ENCODE results near the gene SLC43A3.

The SLC43A3 gene

DNA sequence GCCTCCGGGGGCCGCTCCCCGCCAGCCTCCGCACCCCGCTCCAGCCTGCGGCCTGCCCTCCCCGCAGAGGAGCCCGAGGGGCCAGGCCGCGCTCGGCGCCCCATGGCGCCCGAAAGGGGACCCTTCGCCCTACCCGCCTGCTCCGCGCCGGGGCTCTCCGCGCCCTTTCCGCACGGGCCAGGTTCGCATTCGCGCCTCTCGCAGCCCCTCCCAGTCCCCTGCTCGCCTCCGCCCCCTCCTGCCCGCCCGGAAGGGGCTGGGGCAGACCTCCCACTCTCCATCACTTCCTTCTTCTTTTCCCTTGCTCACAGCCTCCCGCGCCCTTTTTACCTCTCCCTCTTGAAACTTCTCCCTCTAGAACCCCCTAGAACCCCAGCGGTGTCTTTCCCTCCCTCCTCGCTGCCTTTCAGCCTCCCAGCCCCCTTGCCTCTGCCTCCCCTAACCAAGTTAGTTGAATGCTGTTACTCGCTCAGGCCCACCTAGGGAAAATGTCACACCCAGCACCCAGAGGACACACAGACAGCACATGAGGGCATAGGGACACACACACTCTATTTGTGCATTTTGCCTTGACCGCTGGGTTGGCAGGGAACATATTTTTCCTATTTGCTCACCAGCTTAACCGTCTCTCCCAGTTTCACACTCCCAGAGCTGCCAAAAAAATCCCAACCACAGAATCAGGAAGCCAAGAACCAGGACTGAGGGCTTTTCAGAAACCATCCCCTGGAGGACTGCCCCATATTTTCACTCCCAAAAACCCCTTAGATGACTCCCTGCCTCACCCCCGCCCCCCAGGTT is at the start of gene SLC43A3:
SLC43A3 (minus strand) TSS at position 193 of the 798 bp plus-strand sequence. CDS start 949 bp downstream, outside the sequence.
- no peak for DNase-seq

DNA sequence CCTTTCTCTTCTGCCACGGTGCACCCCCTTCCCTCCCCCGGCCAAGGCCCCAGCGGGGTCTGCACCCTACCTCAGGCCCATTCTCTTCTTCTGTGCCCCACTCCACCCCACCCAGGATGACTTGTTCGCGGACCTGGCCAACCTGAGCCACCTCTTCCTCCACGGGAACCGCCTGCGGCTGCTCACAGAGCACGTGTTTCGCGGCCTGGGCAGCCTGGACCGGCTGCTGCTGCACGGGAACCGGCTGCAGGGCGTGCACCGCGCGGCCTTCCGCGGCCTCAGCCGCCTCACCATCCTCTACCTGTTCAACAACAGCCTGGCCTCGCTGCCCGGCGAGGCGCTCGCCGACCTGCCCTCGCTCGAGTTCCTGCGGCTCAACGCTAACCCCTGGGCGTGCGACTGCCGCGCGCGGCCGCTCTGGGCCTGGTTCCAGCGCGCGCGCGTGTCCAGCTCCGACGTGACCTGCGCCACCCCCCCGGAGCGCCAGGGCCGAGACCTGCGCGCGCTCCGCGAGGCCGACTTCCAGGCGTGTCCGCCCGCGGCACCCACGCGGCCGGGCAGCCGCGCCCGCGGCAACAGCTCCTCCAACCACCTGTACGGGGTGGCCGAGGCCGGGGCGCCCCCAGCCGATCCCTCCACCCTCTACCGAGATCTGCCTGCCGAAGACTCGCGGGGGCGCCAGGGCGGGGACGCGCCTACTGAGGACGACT is 49.3 kb upstream of the SLC43A3 start:
- no peak for DNase-seq

DNA sequence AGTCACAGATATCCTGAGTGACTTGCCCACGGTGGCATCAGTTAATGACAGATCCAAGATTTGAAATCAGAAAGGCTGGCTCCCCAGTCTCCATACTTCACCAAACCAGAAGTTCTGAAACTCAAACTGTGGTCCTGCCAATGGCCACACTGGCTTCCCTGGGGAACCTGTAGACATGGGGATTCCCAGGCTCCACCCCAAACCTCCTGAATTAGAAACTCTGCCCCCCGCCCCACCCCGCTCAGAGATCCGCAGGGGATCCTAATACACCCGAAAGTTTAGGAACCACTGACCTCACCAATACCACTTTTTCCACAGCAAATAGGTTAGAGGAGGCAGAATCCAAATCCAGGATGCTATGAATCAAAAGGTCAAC is 48.7 kb upstream of the SLC43A3 start:
- no peak for DNase-seq

DNA sequence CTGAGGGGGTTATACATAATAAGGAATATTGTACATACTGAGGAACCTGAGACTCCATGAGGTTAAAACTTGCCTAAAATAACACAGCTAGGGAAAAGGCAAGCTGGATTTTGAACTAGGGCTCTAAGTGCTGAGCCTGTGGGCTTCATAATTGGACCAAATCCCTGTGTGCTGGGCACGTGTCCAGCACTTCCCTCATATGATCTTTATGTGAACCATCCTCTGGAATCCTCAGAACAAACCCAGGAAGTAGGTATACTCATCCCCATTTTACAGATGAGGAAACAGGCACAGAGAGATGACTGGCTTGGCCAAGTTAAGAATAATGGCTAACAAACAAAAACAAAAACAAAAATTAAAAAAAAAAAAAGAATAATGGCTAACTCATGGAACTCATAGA is 48.3 kb upstream of the SLC43A3 start:
- no peak for DNase-seq

DNA sequence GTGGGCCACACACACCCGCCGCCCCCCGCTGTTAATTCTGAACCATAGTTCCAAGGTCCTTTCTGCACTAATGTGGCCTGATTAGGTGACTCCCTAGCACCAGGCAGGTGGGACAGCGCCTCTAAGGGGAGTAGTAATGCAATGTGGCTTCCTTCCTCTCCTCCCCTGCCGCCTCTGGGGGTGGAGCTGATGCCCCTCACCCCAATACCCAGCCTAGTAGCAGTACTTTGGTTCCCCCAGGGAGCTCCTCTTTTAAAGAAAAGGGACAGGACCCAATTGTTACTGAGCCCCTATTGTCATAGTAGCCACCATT is 47.8 kb upstream of the SLC43A3 start:
- no peak for DNase-seq

DNA sequence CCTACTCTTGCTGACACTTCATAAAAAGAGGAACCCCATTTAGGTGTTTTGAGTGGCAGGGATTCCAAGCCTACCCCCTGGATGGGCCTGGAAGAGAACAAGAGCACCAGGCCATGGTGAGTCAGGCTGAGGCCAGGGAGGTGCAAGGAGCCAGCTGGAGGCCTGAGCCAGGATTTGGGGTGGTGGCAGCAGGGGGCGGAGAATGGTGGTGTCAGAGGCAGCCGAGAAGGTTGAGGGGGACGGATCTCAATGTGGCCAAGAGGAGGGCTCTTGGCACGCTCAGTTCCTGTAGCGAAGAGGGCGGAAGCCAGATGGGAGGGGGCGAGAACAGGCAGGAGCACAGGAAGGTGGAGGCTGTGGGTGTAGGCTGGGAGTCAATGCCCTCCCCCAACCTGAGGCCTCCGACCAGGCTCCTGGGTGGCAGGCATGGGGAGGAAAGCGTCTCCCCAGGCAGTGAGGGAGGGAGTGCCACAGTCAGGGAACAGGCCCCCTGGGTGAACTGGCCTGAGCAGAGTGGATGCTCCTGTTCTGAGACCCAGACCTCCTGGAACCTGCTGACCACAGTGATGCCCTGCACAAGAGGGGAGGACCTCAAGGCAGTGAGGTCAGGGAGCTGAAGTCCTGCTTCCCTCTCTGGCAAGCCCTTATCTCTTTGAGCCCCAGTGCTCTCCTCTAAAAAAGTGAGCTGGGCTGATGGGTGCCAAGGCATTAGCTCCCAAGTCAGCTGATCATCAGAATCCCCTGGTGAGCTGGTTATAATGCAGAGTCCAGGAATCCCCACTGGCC is 47.3 kb upstream of the SLC43A3 start:
- DNase-seq: no peak

DNA sequence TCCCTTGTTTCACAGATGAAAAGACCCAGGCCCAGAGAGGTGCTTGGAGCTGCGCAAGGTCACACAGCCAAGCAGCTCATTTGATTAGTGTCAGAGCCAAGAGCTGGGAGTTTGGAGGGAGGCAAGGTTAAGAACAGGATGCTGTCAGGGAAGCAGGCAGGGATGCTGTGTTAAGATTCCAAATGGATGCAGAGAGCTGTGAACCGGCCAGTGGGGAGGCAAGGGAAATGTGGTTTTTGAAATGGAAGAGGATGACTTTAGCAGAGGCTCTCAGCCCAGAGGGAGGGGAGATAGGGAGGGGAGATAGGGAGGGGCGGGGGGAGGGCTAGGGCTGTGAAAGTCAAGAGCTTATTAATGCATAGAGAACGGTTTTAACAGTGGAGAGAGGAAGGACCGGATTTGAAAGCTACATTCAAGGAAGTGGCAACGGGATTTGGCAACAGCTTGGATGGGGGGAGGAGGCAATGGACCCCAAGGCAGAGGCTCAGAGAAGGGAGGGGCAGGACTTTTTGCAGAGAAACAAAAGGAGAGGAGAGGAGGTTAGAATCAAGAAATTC is 46.4 kb upstream of the SLC43A3 start:
- DNase-seq: no peak

DNA sequence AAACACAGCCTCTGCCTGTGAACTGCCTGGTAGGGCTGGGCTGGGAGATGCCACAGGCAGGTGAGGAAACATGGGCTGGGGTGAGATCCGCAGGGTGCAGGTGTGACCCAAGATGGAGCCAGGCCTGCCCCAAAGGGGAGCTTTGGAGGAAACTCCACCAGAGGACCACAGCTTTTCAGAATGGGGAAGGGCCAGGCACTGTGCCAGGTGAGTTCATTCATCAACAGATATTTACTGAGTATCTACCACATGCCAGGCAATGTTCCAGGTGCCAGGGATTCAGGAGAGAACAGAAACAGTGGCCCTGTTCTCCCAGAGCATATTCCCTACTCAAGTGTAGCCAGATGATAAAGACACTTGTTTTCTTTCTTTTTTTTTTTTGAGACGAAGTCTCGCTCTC is 44.6 kb upstream of the SLC43A3 start:
- peak; percentile 25 for DNase-seq

DNA sequence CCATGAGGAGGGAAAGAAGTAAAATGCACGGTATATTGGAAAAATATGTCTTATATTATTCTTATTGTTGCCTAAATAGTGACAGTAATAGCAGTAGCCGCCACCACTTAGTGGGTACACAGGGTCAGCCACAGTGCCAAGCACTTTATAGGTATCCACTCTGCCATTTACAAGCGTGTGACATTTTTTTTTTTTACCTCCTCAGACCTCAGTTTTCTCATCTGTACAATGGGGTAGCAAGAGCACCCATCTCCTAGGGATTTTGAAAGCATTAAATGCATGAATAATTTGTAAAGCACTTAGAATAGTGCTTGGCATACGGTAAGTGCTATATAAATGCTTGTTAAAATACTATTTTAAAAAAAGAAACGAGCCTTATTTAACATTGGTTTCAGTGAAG is 42.3 kb upstream of the SLC43A3 start:
- no peak for DNase-seq

DNA sequence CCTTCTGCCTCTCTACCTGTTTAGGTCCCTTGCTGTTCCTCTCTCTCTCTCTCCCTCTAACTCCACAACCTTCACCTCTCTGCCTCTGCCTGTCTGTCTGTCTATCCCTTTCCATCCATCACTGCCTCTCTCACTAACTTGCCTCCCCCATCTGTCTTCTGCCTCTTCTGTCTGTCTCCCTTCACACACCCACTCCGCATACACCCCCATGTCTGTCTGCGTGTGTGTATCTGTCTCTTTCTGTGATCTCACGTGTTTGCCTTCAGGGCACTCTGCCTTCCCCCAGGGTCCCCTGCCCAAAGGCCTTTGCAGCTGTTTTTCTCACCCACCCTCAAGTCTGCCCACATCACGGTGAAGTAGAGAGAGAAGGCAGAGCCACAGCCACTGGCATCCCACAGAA is 41.4 kb upstream of the SLC43A3 start:
- DNase-seq: no peak

DNA sequence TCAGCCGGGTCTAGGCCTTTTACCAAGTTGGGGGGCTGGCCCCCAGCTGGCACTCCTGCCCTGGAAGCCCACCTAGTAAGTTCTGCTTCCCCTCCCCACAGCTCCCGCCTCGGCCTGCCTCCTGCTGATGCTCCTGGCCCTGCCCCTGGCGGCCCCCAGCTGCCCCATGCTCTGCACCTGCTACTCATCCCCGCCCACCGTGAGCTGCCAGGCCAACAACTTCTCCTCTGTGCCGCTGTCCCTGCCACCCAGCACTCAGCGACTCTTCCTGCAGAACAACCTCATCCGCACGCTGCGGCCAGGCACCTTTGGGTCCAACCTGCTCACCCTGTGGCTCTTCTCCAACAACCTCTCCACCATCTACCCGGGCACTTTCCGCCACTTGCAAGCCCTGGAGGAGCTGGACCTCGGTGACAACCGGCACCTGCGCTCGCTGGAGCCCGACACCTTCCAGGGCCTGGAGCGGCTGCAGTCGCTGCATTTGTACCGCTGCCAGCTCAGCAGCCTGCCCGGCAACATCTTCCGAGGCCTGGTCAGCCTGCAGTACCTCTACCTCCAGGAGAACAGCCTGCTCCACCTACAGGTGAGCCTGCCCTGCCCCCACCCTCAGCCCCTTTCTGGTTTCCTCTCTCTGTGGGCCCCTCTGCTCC is 40.7 kb upstream of the SLC43A3 start:
- no peak for DNase-seq

DNA sequence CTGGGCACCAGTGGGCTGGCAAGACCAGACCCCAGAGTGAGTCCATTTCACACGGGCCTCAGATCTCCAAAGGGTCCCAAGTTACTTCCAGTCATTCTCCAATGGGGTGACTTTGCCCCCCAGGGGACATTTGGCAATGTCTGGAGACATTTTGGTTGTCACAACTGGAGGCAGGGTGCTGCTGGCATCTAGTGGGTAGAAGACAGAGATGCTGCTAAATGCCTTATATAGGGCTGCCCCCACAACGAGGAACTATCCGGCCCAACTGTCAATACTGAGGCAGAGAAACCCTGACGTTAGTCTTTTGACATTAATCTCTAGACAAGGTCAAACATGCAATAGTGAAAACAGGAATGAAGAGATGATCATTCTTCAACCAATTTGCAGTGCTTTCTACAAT is 39.8 kb upstream of the SLC43A3 start:
- no peak for DNase-seq

DNA sequence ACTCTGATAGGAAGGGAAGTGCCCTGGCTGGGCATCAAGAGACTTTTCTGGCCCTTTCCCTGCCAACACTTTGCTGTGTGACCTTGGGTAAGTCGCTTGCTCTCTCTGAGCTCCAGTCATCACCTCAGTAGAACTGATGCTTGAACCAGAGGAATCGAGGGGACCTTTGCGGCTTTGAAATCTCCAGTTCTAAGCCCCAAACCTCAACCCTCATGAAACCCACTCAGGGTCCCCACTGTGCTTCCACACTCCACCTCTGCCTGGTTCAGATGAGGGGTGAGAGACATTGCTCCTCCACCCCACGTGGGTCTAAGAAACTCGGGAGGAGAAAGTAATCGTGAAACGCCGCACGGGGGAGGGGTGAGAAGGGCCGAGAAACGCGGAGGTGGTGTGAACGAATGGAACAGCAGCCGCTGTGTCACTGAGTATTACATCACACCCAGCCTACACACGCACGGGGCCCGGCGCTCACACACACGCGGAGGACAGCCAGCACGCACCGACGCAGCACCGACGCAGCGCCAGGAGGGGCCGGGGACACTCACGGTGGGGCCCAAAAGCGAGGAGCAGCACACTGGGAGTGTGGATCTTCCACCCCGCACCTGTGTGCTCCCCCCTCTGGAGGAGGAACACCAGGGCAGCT is 37.7 kb upstream of the SLC43A3 start:
- DNase-seq: no peak

DNA sequence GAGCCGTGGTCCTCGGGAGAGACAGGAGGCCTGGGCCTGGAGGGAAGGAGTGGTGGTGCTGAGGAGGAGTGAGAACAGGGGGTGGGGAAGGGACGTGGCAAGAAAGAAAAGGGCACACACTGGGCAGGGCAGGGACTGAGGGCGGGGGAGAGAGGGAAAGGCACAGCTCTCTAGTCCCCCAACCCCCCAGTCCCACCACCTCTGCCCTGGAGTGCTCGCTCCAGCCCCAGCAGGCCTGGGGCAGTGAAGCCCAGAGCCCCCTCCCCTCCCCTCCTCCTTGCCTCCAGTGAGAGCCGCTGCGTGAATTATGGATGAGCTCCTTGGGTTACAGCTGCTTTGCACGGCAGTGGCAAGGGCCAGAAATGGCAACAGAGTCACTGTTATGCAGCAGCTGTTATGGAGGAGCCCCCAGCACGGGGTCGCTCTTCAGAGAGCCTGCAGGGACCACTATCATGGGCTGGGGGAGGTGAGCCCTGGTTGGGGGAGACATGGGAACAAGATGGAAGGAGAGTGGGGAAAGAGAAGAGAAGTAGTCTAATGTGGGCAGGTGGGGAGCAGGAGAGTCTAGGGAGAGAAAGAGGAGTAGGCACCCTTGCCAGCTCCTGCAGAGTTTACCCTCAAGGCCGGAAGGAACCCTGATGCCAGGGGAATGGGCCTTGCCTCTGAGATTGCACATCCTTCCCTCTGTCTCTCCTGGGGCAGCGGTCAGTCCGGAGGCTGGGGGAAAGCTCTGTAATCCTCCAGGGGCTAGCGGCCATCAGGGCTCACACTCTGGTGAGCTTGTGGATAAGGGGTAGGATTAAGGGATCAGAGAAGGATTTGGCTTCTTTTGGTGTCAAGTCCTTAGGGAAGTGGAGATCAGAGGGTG is 37.0 kb upstream of the SLC43A3 start:
- no peak for DNase-seq

DNA sequence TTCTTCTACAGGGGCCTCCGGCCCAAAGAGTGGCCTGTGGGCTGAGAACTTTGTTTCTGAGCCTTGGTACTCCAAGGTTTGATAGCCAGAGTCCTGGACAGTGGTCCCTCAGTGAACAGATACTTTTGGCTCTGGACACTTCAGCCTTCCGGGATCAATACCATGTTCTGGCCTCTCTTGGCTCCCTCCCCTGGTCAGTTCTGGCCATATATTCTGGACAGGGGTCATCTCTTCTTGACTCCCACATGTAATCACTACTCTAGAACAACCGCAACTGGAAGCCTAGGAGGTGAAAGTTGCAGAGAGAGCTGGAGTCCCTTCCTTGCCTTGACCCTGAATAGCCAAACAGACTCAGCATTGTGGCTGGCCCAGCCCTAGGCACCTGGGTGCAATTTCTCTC is 35.7 kb upstream of the SLC43A3 start:
- DNase-seq: no peak

DNA sequence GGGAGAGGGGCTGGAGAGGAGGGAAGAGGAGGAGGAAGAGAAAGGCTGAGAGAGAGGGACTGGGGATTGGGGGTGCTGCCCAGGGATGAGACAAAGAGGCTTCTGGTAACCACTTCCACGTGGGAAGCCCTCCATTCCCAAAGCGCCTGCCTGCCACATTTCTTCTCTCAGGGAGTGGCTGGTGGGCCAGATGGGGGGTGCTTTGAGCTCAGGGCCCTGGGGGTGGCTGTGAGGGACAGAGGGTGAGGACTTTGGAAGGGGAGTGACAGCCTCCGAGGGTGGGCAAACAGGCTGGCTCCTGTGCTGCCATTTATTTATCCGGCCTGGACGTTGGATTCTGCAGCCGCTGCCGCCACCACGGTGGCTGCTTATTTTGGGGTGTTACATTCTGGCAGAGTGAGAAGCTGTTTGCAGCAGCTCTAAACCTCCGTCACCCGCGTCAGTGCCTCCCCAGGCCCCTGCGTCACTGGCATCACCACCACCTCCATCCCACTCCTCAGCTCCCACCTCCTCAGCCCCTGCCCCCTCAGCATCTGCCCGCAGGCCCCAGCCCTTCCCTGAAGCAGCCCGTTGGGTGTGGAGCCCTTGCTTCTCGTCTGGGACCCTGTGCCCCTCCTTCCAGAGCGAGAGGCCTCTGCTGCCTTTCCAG is 35.0 kb upstream of the SLC43A3 start:
- DNase-seq: no peak

DNA sequence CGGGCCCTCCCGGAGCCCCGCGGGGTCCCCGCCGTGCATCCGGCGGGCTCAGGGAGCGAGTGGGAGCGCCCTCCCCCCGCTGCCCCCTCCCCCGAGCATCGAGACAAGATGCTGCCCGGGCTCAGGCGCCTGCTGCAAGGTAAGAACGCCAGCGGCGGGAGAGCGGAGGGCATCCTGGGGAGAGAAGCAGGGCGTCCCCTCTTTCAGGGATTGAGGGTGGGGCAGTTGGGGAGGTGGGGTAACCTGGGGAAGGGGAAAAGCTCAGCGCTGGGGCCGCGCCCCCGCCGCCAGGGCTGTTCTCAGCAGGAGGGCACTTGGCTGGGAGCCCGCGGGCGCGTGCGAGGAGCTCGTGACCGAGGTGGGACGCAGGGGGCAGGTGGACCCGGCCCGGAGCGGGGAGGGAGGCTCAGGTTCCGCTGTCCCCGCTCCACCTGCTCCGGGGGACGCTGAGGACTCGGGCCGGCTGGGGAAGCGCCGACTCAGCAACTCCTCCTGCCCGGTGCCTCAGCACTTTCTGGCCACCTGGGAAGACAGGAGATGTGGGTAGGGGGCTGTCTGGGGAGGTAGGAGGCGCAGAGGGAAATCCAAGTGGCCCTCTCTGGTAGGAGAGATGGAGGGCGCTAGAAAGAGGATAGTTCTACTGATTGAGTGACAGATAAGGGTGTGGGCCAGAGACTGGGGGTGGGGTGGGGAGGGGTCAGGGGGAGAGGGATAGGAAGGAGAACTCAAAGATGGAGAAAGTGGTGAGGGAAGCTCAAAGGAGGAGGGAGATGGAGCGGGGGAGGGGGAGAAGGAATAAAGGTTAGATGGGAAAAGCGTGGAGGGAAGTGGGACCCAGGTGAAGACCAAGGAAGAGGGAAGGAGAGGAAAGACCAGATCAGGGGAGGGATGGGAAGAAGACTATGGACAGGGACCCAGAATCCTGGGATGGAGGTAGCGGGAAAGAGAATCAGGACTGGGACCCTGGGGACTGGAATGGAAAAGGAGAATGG is 34.1 kb upstream of the SLC43A3 start:
- no peak for DNase-seq

DNA sequence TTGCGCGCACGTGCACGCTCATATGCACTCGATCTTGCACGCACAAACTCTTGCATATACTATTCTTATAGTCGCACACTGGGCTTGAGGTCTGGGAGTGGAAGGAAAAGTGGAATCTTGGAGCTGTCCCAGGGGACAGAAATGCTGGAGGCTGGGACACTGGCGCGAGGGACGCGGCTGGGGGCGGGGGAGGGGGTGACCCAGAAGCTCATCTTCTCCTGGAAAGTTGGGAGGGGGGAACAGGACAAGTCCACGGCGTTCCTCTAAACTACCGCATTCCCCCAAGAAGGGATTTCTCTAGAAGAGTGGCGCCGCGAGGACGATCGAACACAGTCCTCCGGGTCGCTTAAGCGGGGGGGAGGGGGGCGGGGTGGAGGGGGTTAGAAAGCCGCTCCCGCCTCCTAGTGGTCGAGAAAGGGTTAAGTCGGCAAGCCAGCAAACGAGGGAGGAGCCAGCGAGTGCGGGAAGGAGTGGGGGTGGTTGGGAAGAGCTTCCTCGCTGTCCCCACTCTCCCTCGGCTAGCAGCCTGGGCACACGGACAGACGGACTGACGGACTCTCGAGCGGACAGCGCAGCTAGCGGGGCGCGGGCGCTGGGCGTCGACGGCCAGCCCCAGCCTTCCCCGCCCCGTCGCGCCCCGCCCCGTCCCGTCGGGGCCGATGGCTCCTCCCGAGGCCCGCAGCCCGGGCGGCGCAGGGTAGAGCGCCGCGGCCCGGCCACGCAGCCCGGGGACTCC is 33.3 kb upstream of the SLC43A3 start, which contains the start of gene RTN4RL2:
RTN4RL2 (plus strand) TSS at position 507 of the 736 bp plus-strand sequence. CDS start 338 bp downstream, outside the sequence.
- DNase-seq: no peak

Data from NCI-H2081 treated with DMSO at 0.1 percent for 48 hours (cell line).